Measurements from ENCODE around the gene OR6Y1. TPM values are rescaled to one million over a fixed set of nuclear protein-coding genes. Genes with fewer than 3 reads are reported as not detected.

The OR6Y1 gene
- total RNA-seq, 1 donor from 2014 or later = not detected

DNA sequence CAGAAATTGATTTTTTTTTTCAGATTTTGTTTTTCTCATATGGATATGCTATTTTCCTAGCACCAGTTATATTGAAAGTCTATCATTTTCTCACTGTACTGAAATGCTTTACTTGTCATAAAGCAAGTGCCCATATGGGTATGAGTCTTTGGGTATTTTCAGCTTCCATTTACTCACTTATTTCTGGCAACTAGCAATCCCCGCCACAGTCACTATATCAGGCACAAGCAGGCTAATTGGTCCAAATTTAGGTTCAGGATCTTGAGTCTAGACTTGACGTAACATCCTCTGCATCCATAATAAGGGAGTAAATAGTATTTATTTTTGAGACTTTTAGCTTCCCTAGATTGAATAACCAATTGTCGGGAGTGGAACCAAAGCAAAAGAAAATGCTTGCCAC lies 23.4 kb upstream of the OR6Y1 start:
- ChIA-PET POLR2A (no interaction called here), CTCF (interaction anchor here (0.7 kb wide), 1 partner anchor 1900 kb away, joined by 3 read pairs; the partner anchor contains the start of gene NES)
- no peaks in the 10 kb centered on the region for H3K4me1 Mint-ChIP-seq
- no peak overlapping the region for H3K27ac Mint-ChIP-seq
- ATAC-seq (ENCODE audit: low read depth) (no peak), DNase-seq (no peak)
- intact Hi-C loops (cut with micrococcal nuclease) = no loop called here
- no peaks in the 10 kb centered on the region for H3K9me3 Mint-ChIP-seq
- TF ChIP-seq, protein P1, sequence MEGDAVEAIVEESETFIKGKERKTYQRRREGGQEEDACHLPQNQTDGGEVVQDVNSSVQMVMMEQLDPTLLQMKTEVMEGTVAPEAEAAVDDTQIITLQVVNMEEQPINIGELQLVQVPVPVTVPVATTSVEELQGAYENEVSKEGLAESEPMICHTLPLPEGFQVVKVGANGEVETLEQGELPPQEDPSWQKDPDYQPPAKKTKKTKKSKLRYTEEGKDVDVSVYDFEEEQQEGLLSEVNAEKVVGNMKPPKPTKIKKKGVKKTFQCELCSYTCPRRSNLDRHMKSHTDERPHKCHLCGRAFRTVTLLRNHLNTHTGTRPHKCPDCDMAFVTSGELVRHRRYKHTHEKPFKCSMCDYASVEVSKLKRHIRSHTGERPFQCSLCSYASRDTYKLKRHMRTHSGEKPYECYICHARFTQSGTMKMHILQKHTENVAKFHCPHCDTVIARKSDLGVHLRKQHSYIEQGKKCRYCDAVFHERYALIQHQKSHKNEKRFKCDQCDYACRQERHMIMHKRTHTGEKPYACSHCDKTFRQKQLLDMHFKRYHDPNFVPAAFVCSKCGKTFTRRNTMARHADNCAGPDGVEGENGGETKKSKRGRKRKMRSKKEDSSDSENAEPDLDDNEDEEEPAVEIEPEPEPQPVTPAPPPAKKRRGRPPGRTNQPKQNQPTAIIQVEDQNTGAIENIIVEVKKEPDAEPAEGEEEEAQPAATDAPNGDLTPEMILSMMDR (IDR thresholded peaks at IDR 0.05) = no peak
- H3K27me3 Mint-ChIP-seq = peaks cover 6% of the 10 kb centered on the region
- no peak overlapping the region for H3K4me3 Mint-ChIP-seq
- H3K36me3 Mint-ChIP-seq (ENCODE audit: low read depth) = no peaks in the 10 kb centered on the region

DNA sequence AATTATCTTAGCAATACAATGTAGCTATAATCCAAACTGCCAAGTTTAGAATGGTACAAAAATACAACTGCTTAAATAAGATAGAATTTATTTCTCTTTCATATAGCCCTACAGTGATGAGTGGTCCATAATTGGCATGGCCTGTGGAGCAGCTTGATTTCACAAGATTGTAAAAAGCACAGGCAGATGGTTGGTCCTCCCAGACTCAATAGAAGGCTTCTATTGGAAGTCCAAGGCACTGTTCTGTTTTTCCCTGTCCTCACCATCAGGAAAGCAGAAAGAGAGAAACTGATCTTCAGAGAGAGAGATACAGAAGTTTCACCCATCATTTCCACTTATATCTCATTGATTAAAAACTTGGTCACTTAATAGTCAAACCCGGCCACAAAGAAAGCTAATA lies 18.0 kb upstream of the OR6Y1 start:
- no peaks in the 10 kb centered on the region for H3K4me1 Mint-ChIP-seq
- POLR2A ChIA-PET = no interaction called here
- CTCF ChIA-PET = interaction anchor here (1.0 kb wide), 1 partner anchor 54 kb away, joined by 3 read pairs; no protein-coding TSS in a partner anchor
- no peak overlapping the region for H3K4me3 Mint-ChIP-seq
- TF ChIP-seq, protein P1 (IDR thresholded peaks at IDR 0.05) = no peak
- no peak for ATAC-seq (ENCODE audit: low read depth)
- peaks cover 7% of the 10 kb centered on the region for H3K27me3 Mint-ChIP-seq
- H3K27ac Mint-ChIP-seq = no peak overlapping the region
- intact Hi-C loops (cut with micrococcal nuclease) = no loop called here
- DNase-seq = no peak
- H3K9me3 Mint-ChIP-seq = no peaks in the 10 kb centered on the region
- no peaks in the 10 kb centered on the region for H3K36me3 Mint-ChIP-seq (ENCODE audit: low read depth)

DNA sequence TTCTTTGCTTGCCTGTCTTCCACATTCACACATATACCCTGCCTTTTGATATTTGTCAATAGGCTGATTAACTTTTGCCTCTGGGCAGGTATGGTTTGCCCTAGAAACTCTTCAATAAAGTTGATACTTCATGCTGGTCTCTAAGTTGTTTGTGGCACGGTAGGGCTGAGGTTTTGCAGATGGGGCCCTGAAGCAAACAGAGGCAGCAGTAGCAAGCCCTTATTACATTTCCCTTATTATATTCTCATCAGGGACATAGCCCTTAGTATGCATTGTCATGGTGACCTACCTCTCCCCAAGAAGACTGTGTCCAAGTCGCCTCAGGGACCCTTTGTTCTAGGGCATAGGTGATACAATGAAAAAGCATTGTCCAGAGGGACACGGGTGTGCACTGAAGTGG lies 16.3 kb upstream of the OR6Y1 start, which contains the start of gene OR6P1:
OR6P1 (minus strand) TSS at position 101 of the 400 bp plus-strand sequence. CDS start 6,976 bp downstream, outside the sequence.
- Mint-ChIP-seq H3K9me3 (no peaks in the 10 kb centered on the region), H3K27me3 (peaks cover 7% of the 10 kb centered on the region), H3K4me1 (no peaks in the 10 kb centered on the region), H3K36me3 (ENCODE audit: low read depth) (no peaks in the 10 kb centered on the region), H3K27ac (no peak within 1 kb of the TSS), H3K4me3 (no peak within 1 kb of the TSS)
- ATAC-seq (ENCODE audit: low read depth) (no peak), DNase-seq (no peak)
- intact Hi-C loops (cut with micrococcal nuclease) = no loop called here
- TF ChIP-seq, protein P1 (IDR thresholded peaks at IDR 0.05) = no peak
- ChIA-PET CTCF (no interaction called here), POLR2A (no interaction called here)

DNA sequence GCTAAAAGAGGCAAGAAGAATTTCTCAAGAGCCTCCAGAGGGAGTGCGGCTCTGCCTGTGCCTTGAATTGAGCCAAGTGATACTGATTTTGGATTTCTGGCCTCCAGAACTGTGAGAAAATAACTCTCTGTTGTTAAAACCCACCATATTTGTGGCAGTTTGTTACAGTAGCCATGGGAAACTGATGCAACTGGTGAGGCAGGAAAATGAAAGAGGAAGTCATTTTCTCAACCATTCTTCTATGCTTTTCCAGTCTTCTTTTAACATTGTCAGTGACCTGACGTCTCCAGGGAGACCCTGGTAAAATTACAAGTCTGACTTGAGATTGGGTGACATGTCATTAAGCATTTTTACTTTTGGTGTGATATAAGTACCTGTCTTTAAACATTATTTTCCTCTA lies 10.4 kb upstream of the OR6Y1 start:
- Mint-ChIP-seq H3K9me3 (no peaks in the 10 kb centered on the region), H3K36me3 (ENCODE audit: low read depth) (no peaks in the 10 kb centered on the region), H3K27ac (peak overlapping the region; percentile 3), H3K4me1 (peaks cover 15% of the 10 kb centered on the region), H3K4me3 (no peak overlapping the region), H3K27me3 (peaks cover under 1% of the 10 kb centered on the region)
- DNase-seq = no peak
- POLR2A ChIA-PET = no interaction called here
- ATAC-seq (ENCODE audit: low read depth) = peak; percentile 54
- CTCF ChIA-PET = no interaction called here
- intact Hi-C loops (cut with micrococcal nuclease) = no loop called here
- TF ChIP-seq, protein P1 (IDR thresholded peaks at IDR 0.05) = no peak

DNA sequence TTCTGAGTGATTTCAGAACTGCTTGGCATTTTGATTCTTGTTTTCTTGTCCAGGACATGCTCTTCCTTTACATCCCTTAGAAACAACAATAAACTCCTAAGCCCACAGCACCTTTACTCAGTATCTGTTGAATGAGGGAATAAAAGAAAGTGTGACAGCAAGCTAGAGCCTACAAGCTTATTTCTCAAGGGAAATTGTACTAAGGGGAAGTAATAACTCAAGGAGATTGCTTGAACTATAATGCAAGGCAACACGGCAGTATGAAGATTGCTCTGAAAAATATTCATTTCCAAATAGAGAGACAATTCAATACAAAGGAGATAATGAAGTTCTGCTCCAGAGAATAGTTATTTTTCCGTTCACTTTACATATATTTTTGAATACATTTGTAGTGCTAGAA lies 9.6 kb upstream of the OR6Y1 start:
- TF ChIP-seq, protein P1 (IDR thresholded peaks at IDR 0.05) = no peak
- Mint-ChIP-seq H3K27me3 (peaks cover 2% of the 10 kb centered on the region), H3K36me3 (ENCODE audit: low read depth) (no peaks in the 10 kb centered on the region), H3K4me1 (peaks cover 15% of the 10 kb centered on the region), H3K4me3 (no peak overlapping the region), H3K27ac (peak overlapping the region; percentile 13), H3K9me3 (no peaks in the 10 kb centered on the region)
- POLR2A ChIA-PET = no interaction called here
- ATAC-seq (ENCODE audit: low read depth) (peak; percentile 58), DNase-seq (no peak)
- CTCF ChIA-PET = interaction anchor here (1.1 kb wide), 1 partner anchor 434 kb away, joined by 3 read pairs; no protein-coding TSS in a partner anchor
- intact Hi-C loops (cut with micrococcal nuclease) = no loop called here
